Activated naive CD8-positive, alpha-beta T cell (primary cell): ENCODE results near the gene WNT4.
A peak's percentile ranks its signal among the peaks of the same experiment; 100 is the strongest.

Experiments used
- H3K27ac Mint-ChIP-seq: one replicate; pipeline ENCODE4 v1.8.0; 2021; ENCODE audit warnings: mixed read lengths
- H3K27me3 Mint-ChIP-seq: one replicate; pipeline ENCODE4 v1.8.0; 2021; ENCODE audit warnings: mixed read lengths
- H3K36me3 Mint-ChIP-seq: one replicate; pipeline ENCODE4 v1.8.0; 2021; ENCODE audit warnings: mixed read lengths
- H3K4me1 Mint-ChIP-seq: one replicate; pipeline ENCODE4 v1.8.0; 2021; ENCODE audit warnings: low read depth, mixed read lengths
- H3K4me3 Mint-ChIP-seq: one replicate; pipeline ENCODE4 v1.8.0; 2021; ENCODE audit warnings: mild to moderate bottlenecking, mixed read lengths
- H3K9me3 Mint-ChIP-seq: one replicate; pipeline ENCODE4 v1.8.0; 2021; ENCODE audit warnings: low read depth, mixed read lengths

WNT4 gene

DNA sequence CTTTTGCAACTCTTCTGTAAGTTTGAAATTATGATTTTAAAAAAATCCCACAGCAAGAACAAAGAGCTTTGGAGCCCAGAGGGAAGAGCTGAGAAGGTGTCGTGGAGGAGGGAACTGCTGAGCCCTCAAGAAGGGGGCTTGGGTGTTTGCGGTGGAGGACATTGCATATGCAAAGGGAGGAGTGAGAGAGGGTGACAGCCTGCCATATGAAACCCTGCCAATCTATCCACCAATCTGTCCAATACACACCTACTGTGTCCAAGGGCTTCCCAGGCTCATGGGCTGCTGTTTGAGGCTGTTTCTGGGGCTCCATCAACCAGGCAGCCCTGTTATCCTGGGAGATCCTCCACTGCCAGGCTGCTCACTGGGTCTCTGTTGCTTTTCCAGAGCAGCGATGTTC lies 15.2 kb downstream of the WNT4 start:
- Mint-ChIP-seq H3K4me3 (no peak overlapping the region), H3K27me3 (no peaks in the 10 kb centered on the region), H3K36me3 (no peaks in the 10 kb centered on the region), H3K4me1 (no peaks in the 10 kb centered on the region), H3K9me3 (no peaks in the 10 kb centered on the region), H3K27ac (no peak overlapping the region)

DNA sequence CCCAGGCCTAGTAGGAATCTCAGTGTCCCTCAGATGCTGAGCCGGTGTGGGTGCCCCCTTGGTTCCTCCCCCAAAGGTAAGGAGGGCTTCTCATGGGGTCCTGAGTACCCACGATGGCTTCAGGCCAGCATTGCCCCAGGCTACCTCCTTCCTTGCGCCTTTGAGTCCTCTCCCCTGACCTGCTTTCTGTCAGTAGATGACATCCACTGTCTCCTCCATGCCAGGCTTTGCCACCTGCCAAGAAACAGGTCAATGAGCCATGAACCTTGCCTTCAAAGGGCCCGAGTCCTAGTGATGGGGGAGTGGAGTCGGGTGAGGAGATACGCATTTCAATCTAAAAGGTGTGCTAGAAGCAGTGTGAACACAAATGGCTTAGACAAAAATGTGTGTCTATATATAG lies 15.6 kb downstream of the WNT4 start:
- no peaks in the 10 kb centered on the region for H3K9me3 Mint-ChIP-seq
- H3K4me3 Mint-ChIP-seq = no peak overlapping the region
- H3K36me3 Mint-ChIP-seq = no peaks in the 10 kb centered on the region
- no peaks in the 10 kb centered on the region for H3K27me3 Mint-ChIP-seq
- H3K27ac Mint-ChIP-seq = no peak overlapping the region
- H3K4me1 Mint-ChIP-seq = no peaks in the 10 kb centered on the region

GRCh38 chr1:22126531-22126930 lies 16.4 kb downstream of the WNT4 start:
- no peaks in the 10 kb centered on the region for H3K36me3 Mint-ChIP-seq
- no peak overlapping the region for H3K27ac Mint-ChIP-seq
- no peaks in the 10 kb centered on the region for H3K4me1 Mint-ChIP-seq
- no peak overlapping the region for H3K4me3 Mint-ChIP-seq
- H3K9me3 Mint-ChIP-seq = no peaks in the 10 kb centered on the region
- H3K27me3 Mint-ChIP-seq = no peaks in the 10 kb centered on the region

- Mint-ChIP-seq H3K27me3 (no peaks in the 10 kb centered on the region), H3K9me3 (no peaks in the 10 kb centered on the region), H3K36me3 (no peaks in the 10 kb centered on the region), H3K4me3 (no peak overlapping the region), H3K4me1 (no peaks in the 10 kb centered on the region), H3K27ac (no peak overlapping the region)
These were observed 18.2 kb downstream of the WNT4 start for GRCh38 chr1:22124592-22125229.

DNA sequence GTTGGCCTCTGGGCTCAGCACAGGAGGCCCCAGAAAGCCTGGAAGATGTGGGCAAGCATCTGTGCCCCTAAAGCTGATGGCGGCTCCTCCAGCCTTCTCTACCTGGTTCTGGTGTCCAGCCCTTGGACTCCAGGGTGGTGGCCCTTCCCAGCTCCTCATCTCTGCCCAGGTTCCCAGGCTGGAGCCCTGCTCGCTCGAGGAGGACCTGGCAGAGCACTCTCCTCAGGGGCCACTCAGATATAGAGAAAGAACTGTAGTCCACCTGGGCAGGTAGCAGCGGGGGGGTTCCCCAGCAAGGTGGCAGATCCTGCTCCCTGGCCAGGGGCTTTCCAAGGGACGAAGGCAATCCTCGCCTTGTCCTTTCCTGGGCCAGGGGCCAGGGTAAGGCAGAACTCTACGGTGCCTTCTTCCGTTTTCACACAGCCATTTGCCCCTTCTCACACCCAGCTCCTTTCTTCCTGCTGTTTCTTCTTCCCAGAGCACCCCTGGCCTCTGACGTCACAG lies 18.9 kb downstream of the WNT4 start:
- H3K27ac Mint-ChIP-seq = no peak overlapping the region
- no peaks in the 10 kb centered on the region for H3K4me1 Mint-ChIP-seq
- H3K4me3 Mint-ChIP-seq = no peak overlapping the region
- peaks cover 3% of the 10 kb centered on the region for H3K36me3 Mint-ChIP-seq
- H3K9me3 Mint-ChIP-seq = no peaks in the 10 kb centered on the region
- H3K27me3 Mint-ChIP-seq = no peaks in the 10 kb centered on the region

DNA sequence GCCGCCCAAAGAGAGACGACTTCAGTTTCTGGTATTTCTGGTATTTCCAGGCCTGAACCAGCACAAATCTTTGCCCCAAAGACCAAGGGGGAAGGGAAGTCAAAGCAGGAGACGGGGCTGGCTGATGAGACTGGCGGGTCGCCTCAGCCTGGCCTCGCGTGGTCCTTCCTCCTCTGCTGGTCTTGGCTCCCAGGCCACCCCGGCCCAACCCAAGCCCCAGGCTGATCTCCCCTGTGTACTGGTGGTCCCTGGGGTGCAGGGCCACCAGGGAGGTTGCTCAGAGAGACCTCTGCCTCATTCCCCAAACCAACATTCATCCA lies 19.9 kb downstream of the WNT4 start:
- peaks cover 3% of the 10 kb centered on the region for H3K36me3 Mint-ChIP-seq

DNA sequence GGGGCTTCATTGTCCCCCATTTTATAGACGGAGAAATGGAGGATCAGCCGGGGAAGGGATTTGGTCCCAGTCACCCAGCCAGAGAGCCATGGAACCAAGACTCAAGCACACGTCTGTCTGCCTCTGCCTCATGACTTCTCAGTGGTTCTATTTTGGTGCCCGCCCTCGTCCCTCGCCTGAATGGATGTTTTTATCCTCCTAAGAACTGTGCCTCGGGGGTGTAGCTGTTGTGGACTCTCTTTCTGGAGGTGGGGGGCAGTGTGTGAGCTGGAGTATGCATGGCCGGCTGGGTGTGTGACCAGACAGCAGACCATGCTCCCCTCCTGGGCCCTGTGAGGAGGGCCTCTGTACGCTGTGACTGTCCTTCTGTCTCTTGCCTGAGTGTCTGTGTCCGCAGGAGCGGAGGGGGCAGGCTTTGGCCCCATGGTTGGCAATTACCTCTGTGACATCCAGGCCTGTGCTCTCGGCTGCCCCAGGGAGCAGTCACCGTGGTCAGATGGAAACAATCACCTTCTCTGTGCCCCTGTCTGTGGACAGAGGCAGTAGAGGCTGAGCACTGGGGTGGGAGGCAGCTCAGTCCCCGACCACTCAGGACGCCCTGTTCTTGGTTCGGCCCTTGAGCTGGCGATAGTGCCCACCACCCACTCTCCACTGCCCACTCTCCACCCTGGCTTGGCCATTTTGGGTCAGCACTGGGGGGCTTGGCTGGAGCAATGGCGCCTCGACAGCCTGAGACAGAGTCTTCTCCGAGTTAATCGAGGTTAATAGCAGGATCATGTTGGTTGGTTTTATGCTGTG lies 20.4 kb downstream of the WNT4 start:
- Mint-ChIP-seq H3K4me3 (no peak overlapping the region), H3K27ac (no peak overlapping the region), H3K9me3 (no peaks in the 10 kb centered on the region), H3K36me3 (peaks cover 3% of the 10 kb centered on the region), H3K27me3 (no peaks in the 10 kb centered on the region), H3K4me1 (no peaks in the 10 kb centered on the region)

More for the DNA sequence above, 19.9 kb downstream of the WNT4 start:
- Mint-ChIP-seq H3K4me3 (no peak overlapping the region), H3K4me1 (no peaks in the 10 kb centered on the region), H3K27ac (no peak overlapping the region), H3K27me3 (no peaks in the 10 kb centered on the region), H3K9me3 (no peaks in the 10 kb centered on the region)

GRCh38 chr1:22121421-22121911 lies 21.4 kb downstream of the WNT4 start:
- Mint-ChIP-seq H3K9me3 (no peaks in the 10 kb centered on the region), H3K36me3 (peaks cover 3% of the 10 kb centered on the region), H3K27ac (no peak overlapping the region), H3K4me1 (peaks cover 2% of the 10 kb centered on the region), H3K27me3 (no peaks in the 10 kb centered on the region), H3K4me3 (no peak overlapping the region)

GRCh38 chr1:22120469-22120790 lies 22.5 kb downstream of the WNT4 start:
- no peak overlapping the region for H3K27ac Mint-ChIP-seq
- peaks cover 2% of the 10 kb centered on the region for H3K4me1 Mint-ChIP-seq
- peaks cover 3% of the 10 kb centered on the region for H3K36me3 Mint-ChIP-seq
- H3K27me3 Mint-ChIP-seq = no peaks in the 10 kb centered on the region
- no peaks in the 10 kb centered on the region for H3K9me3 Mint-ChIP-seq
- no peak overlapping the region for H3K4me3 Mint-ChIP-seq

GRCh38 chr1:22119626-22120468 lies 23.1 kb downstream of the WNT4 start:
- no peaks in the 10 kb centered on the region for H3K9me3 Mint-ChIP-seq
- peaks cover 5% of the 10 kb centered on the region for H3K4me1 Mint-ChIP-seq

GRCh38 chr1:22118291-22118992 lies 24.5 kb downstream of the WNT4 start:
- H3K36me3 Mint-ChIP-seq = peaks cover 3% of the 10 kb centered on the region
- H3K27me3 Mint-ChIP-seq = no peaks in the 10 kb centered on the region
- H3K27ac Mint-ChIP-seq = peak overlapping the region; percentile 58

More at GRCh38 chr1:22119626-22120468, 23.1 kb downstream of the WNT4 start:
- no peak overlapping the region for H3K4me3 Mint-ChIP-seq
- H3K36me3 Mint-ChIP-seq = peaks cover 3% of the 10 kb centered on the region
- no peak overlapping the region for H3K27ac Mint-ChIP-seq
- no peaks in the 10 kb centered on the region for H3K27me3 Mint-ChIP-seq

GRCh38 chr1:22117851-22118250 lies 25.0 kb downstream of the WNT4 start:
- H3K4me3 Mint-ChIP-seq = no peak overlapping the region
- H3K4me1 Mint-ChIP-seq = peaks cover 10% of the 10 kb centered on the region
- H3K27ac Mint-ChIP-seq = peak overlapping the region; percentile 28
- peaks cover 3% of the 10 kb centered on the region for H3K36me3 Mint-ChIP-seq
- H3K27me3 Mint-ChIP-seq = no peaks in the 10 kb centered on the region
- H3K9me3 Mint-ChIP-seq = no peaks in the 10 kb centered on the region

More at GRCh38 chr1:22118291-22118992, 24.5 kb downstream of the WNT4 start:
- H3K4me1 Mint-ChIP-seq = peaks cover 6% of the 10 kb centered on the region
- H3K4me3 Mint-ChIP-seq = no peak overlapping the region
- H3K9me3 Mint-ChIP-seq = no peaks in the 10 kb centered on the region

DNA sequence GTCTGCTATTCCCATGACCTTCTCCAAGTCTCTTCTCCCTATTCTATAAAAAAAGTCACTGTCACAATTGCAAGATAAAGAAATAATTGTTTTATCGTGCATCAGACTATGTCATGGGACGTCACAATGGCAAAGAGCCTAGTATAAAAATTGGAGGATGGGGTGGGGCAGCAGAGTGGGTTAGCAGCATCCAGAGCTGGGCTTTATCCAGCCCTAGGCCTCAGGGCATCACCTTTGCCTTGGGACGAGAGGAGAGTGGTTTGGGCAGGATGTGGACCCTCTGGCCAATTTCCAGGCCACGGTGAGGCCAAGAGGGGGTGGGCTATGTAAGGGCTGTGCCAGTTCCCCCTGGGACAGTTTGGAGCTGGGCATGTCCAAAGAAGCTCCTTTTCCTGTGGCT lies 25.7 kb downstream of the WNT4 start:
- Mint-ChIP-seq H3K36me3 (peaks cover 3% of the 10 kb centered on the region), H3K4me3 (no peak overlapping the region), H3K27me3 (no peaks in the 10 kb centered on the region), H3K9me3 (no peaks in the 10 kb centered on the region), H3K4me1 (peaks cover 10% of the 10 kb centered on the region), H3K27ac (no peak overlapping the region)

DNA sequence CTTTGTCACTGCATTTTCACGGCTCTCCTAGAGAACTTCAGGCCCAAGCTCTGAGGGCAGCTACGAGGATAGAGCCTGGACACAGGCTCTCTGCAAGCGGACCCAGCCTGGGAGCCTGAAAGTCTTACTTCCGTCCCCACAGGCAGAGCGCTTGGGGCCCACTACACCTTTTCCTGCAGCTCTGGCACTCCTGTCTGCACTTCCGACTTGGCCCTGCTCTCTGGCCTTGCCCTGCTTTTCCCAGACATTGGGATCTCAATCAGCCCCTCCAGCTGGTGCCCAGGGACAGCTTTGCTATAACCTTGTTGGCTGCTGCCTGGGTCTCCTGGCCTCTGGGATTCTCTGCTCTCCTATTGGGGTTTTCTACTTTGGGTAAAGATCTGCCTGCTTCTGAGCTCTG lies 27.6 kb downstream of the WNT4 start:
- Mint-ChIP-seq H3K4me3 (no peak overlapping the region), H3K4me1 (peaks cover 10% of the 10 kb centered on the region), H3K36me3 (peaks cover 3% of the 10 kb centered on the region), H3K27me3 (no peaks in the 10 kb centered on the region), H3K9me3 (no peaks in the 10 kb centered on the region), H3K27ac (peak overlapping the region; percentile 47)
